OCI-LY1 (cell line): ENCODE results near the gene KAT7.

Experiments used
- H2AFZ ChIP-seq: fragments of 200-600 bp; sonication (generic), shearing (Covaris generic); 2 replicates; pipeline ENCODE4 v1.6.0; 2014; ENCODE audit warnings: antibody characterized with exemption, mild to moderate bottlenecking, low read length
- H3F3A ChIP-seq: fragments of 200-600 bp; sonication (generic), shearing (Covaris generic); 2 replicates; pipeline ENCODE4 v1.6.0; 2014; ENCODE audit warnings: mild to moderate bottlenecking, antibody characterized with exemption, low read length, moderate library complexity; ENCODE audit not compliant: insufficient read depth
- H3K27ac ChIP-seq: fragments of 200-600 bp; sonication (generic); 2 replicates; pipeline ENCODE4 v1.5.1; 2014; ENCODE audit warnings: low read length, mixed run types, mild to moderate bottlenecking, low read depth; ENCODE audit not compliant: poor library complexity, severe bottlenecking
- H3K27me3 ChIP-seq: fragments of 200-600 bp; sonication (generic); 2 replicates; pipeline ENCODE4 v1.6.0; 2014; ENCODE audit warnings: antibody characterized with exemption, mild to moderate bottlenecking, low read length, moderate library complexity; ENCODE audit not compliant: insufficient read depth
- H3K36me3 ChIP-seq: fragments of 200-600 bp; sonication (generic); 2 replicates; pipeline ENCODE4 v1.6.1; 2014; ENCODE audit warnings: mild to moderate bottlenecking, antibody characterized with exemption, low read length, moderate library complexity, mixed read lengths; ENCODE audit not compliant: insufficient read depth
- H3K4me1 ChIP-seq: fragments of 200-600 bp; sonication (generic); 2 replicates; pipeline ENCODE4 v1.5.1; 2014; ENCODE audit warnings: mild to moderate bottlenecking, low read length, moderate library complexity; ENCODE audit not compliant: insufficient read depth, severe bottlenecking
- H3K4me2 ChIP-seq: fragments of 200-600 bp; sonication (generic), shearing (Covaris generic); 2 replicates; pipeline ENCODE4 v1.6.1; 2014; ENCODE audit warnings: low read length
- H3K4me3 ChIP-seq: fragments of 200-600 bp; sonication (generic); 2 replicates; pipeline ENCODE4 v1.5.1; 2014; ENCODE audit warnings: low read length, low read depth, mild to moderate bottlenecking, mixed read lengths; ENCODE audit not compliant: poor library complexity, severe bottlenecking
- H3K79me2 ChIP-seq: fragments of 200-600 bp; shearing (Covaris generic); 2 replicates; pipeline ENCODE4 v1.6.1; 2016; ENCODE audit warnings: mixed run types, low read length, mixed read lengths; ENCODE audit not compliant: insufficient read depth
- H3K9ac ChIP-seq: fragments of 200-600 bp; sonication (generic), shearing (Covaris generic); 2 replicates; pipeline ENCODE4 v1.6.1; 2014; ENCODE audit warnings: mild to moderate bottlenecking, low read length, mixed read lengths
- H3K9me2 ChIP-seq: fragments of 200-600 bp; sonication (generic), shearing (Covaris generic); 2 replicates; pipeline ENCODE4 v1.6.1; 2014; ENCODE audit warnings: low read depth, mild to moderate bottlenecking, low read length, mixed read lengths
- H3K9me3 ChIP-seq: fragments of 200-600 bp; shearing (Covaris generic); 2 replicates; pipeline ENCODE4 v1.6.1; 2014; ENCODE audit warnings: low read length, mixed read lengths
- H4K20me1 ChIP-seq: fragments of 200-600 bp; sonication (generic), shearing (Covaris generic); 2 replicates; pipeline ENCODE4 v1.6.0; 2016; ENCODE audit warnings: mild to moderate bottlenecking, low read length; ENCODE audit not compliant: insufficient read depth
- CTCF ChIP-seq: fragments of 200-600 bp; sonication (generic), shearing (Covaris generic); IDR thresholded peaks from 2 replicates; pipeline ENCODE4 v1.5.1; 2017; ENCODE audit warnings: mild to moderate bottlenecking, antibody characterized with exemption, low read length, moderate library complexity, mixed read lengths
- EZH2 ChIP-seq: fragments of 200-600 bp; sonication (generic), shearing (Covaris generic); IDR thresholded peaks from 2 replicates; pipeline ENCODE4 v1.8.0; 2017; ENCODE audit warnings: borderline replicate concordance, mixed run types, mild to moderate bottlenecking, antibody characterized with exemption, low read length, moderate library complexity, mixed read lengths

The KAT7 gene

GRCh38 chr17:49871211-49871610 lies 82.7 kb downstream of the KAT7 start:
- no peak overlapping the region for H2AFZ ChIP-seq
- no peaks in the 10 kb centered on the region for H3K79me2 ChIP-seq
- no peaks in the 10 kb centered on the region for H3K36me3 ChIP-seq
- H3K9ac ChIP-seq = no peak overlapping the region
- H3K9me3 ChIP-seq = no peaks in the 10 kb centered on the region
- H4K20me1 ChIP-seq = no peaks in the 10 kb centered on the region
- no peaks in the 10 kb centered on the region for H3K4me1 ChIP-seq
- no peak overlapping the region for H3K27ac ChIP-seq
- no peaks in the 10 kb centered on the region for H3F3A ChIP-seq
- no peaks in the 10 kb centered on the region; the same call in 1 of the 2 replicates for H3K27me3 ChIP-seq
- TF ChIP-seq EZH2 = no peak
- no peak for TF ChIP-seq CTCF
- H3K9me2 ChIP-seq = no peaks in the 10 kb centered on the region
- no peak overlapping the region for H3K4me3 ChIP-seq
- H3K4me2 ChIP-seq = no peak overlapping the region

- Histone ChIP-seq H3K9me2 (no peaks in the 10 kb centered on the region), H3K4me3 (no peak overlapping the region), H3K9ac (no peak overlapping the region), H3K27ac (no peak overlapping the region), H2AFZ (no peak overlapping the region), H3K79me2 (no peaks in the 10 kb centered on the region), H3F3A (no peaks in the 10 kb centered on the region), H3K4me1 (no peaks in the 10 kb centered on the region), H3K27me3 (no peaks in the 10 kb centered on the region; the same call in 1 of the 2 replicates), H3K4me2 (no peak overlapping the region), H3K36me3 (no peaks in the 10 kb centered on the region), H3K9me3 (no peaks in the 10 kb centered on the region), H4K20me1 (no peaks in the 10 kb centered on the region)
- TF ChIP-seq EZH2 (no peak), CTCF (no peak)
Observed at GRCh38 chr17:49872754-49873377, 84.4 kb downstream of the KAT7 start.

DNA sequence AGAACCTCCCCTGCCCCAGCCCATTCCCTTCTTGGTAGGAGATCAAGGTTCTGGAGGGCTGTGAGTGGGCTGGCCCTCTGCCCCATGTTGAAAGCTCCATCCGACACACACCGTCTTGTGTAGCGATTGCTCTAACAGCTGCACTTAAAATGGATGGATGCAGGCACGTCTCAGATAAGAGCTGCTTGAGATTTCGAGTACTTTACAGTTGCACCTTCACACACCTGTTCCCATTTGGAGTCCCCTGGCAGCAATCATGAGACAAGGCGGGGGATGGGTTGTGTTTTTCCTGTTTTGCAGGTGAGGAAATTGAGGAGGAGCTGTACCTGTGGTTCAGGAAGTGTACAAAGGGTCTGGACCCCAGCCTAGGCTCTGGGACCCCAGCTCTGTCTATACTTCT lies 85.0 kb downstream of the KAT7 start:
- Histone ChIP-seq H3K4me1 (no peaks in the 10 kb centered on the region), H3K9me3 (no peaks in the 10 kb centered on the region), H4K20me1 (no peaks in the 10 kb centered on the region), H3K79me2 (no peaks in the 10 kb centered on the region), H3K9ac (no peak overlapping the region), H2AFZ (no peak overlapping the region), H3K4me2 (no peak overlapping the region), H3K9me2 (no peaks in the 10 kb centered on the region), H3K4me3 (no peak overlapping the region), H3K36me3 (no peaks in the 10 kb centered on the region), H3F3A (no peaks in the 10 kb centered on the region), H3K27me3 (no peaks in the 10 kb centered on the region; the same call in 1 of the 2 replicates), H3K27ac (no peak overlapping the region)
- TF ChIP-seq CTCF (no peak), EZH2 (no peak)
